DMS 273 treated with DMSO at 0.1 percent for 48 hours (cell line): ENCODE measurements around the gene YEATS2.
"Not testable (repeated sequence)": the region's sequence is repeated elsewhere in the genome, so short reads cannot be mapped to it uniquely, and the experiment has no call there.

Experiments used
- DNase-seq: peaks from one replicate; lab custom pipeline; 2025; lab: John Stamatoyannopoulos, UW

The YEATS2 gene

GRCh38 chr3:183714622-183715021 lies 17.0 kb downstream of the YEATS2 start:
- no peak for DNase-seq

- DNase-seq = no peak
Measured at GRCh38 chr3:183718012-183718411, 20.4 kb downstream of the YEATS2 start.

GRCh38 chr3:183725387-183725786 lies 27.8 kb downstream of the YEATS2 start:
- DNase-seq = no peak

GRCh38 chr3:183728204-183728603 lies 30.6 kb downstream of the YEATS2 start:
- DNase-seq = no peak

GRCh38 chr3:183730361-183730760 lies 32.8 kb downstream of the YEATS2 start:
- DNase-seq = no peak

GRCh38 chr3:183731611-183732010 lies 34.0 kb downstream of the YEATS2 start:
- no peak for DNase-seq

GRCh38 chr3:183733553-183733952 lies 36.0 kb downstream of the YEATS2 start:
- no peak for DNase-seq

GRCh38 chr3:183734750-183735494 lies 37.3 kb downstream of the YEATS2 start:
- no peak for DNase-seq

GRCh38 chr3:183737116-183737515 lies 39.5 kb downstream of the YEATS2 start:
- no peak for DNase-seq

GRCh38 chr3:183740154-183740553 lies 42.6 kb downstream of the YEATS2 start:
- DNase-seq = not testable (repeated sequence)

GRCh38 chr3:183743231-183743630 lies 45.6 kb downstream of the YEATS2 start:
- no peak for DNase-seq

GRCh38 chr3:183745300-183746098 lies 47.9 kb downstream of the YEATS2 start:
- no peak for DNase-seq

GRCh38 chr3:183754052-183754451 lies 56.5 kb downstream of the YEATS2 start:
- DNase-seq = no peak

GRCh38 chr3:183762304-183762703 lies 64.7 kb downstream of the YEATS2 start:
- no peak for DNase-seq

- DNase-seq = no peak
Measured at GRCh38 chr3:183764847-183765731, 67.5 kb downstream of the YEATS2 start.

- DNase-seq = no peak
Measured at GRCh38 chr3:183766107-183766506, 68.5 kb downstream of the YEATS2 start.

- DNase-seq = peak; percentile 8
Measured at GRCh38 chr3:183766745-183767606, 69.4 kb downstream of the YEATS2 start.

GRCh38 chr3:183768114-183768513 lies 70.5 kb downstream of the YEATS2 start:
- DNase-seq = no peak

GRCh38 chr3:183769453-183769852 lies 71.9 kb downstream of the YEATS2 start:
- DNase-seq = no peak

GRCh38 chr3:183774631-183775030 lies 77.0 kb downstream of the YEATS2 start:
- DNase-seq = no peak

GRCh38 chr3:183775781-183776180 lies 78.2 kb downstream of the YEATS2 start:
- DNase-seq = no peak
